Limb (tissue), 2 donors: ENCODE data around the gene FRMD4A.
A peak's percentile ranks its signal among the peaks of the same experiment; 100 is the strongest.

Experiments
- DNase-seq, 2 donors: peaks; one replicate each; pipeline ENCODE4 v3.0.0-alpha.2; 2016; ENCODE audit errors: extremely low spot score in 2 of 2

FRMD4A gene

GRCh38 chr10:14340051-14340744, 9.5 kb upstream of the FRMD4A start:
- no peak for DNase-seq

- DNase-seq: no peak
Measured at GRCh38 chr10:14336736-14337135, 6.0 kb upstream of the FRMD4A start.

- no peak for DNase-seq
Measured at GRCh38 chr10:14334771-14335170, 4.0 kb upstream of the FRMD4A start.

- DNase-seq: no peak
Measured at GRCh38 chr10:14333606-14334005, 2.9 kb upstream of the FRMD4A start.

GRCh38 chr10:14332903-14333302, 2.2 kb upstream of the FRMD4A start:
- no peak for DNase-seq

- peak in 1 of 2 donors; percentile 53 for DNase-seq
Measured at GRCh38 chr10:14329746-14330173, 964 bp downstream of the FRMD4A start.

GRCh38 chr10:14328881-14329672, 1.6 kb downstream of the FRMD4A start:
- no peak for DNase-seq

- DNase-seq: no peak
Measured at GRCh38 chr10:14327527-14327926, 3.2 kb downstream of the FRMD4A start.

- DNase-seq: no peak
Measured at GRCh38 chr10:14326581-14326980, 4.1 kb downstream of the FRMD4A start.

- no peak for DNase-seq
Measured at GRCh38 chr10:14325325-14325955, 5.3 kb downstream of the FRMD4A start.

- DNase-seq: peak in 1 of 2 donors; percentile 11
Measured at GRCh38 chr10:14322526-14323188, 8.1 kb downstream of the FRMD4A start.

- no peak for DNase-seq
Measured at GRCh38 chr10:14318007-14318406, 12.7 kb downstream of the FRMD4A start.

GRCh38 chr10:14312014-14312413, 18.7 kb downstream of the FRMD4A start:
- DNase-seq: no peak

GRCh38 chr10:14311206-14311957, 19.3 kb downstream of the FRMD4A start:
- DNase-seq: no peak

GRCh38 chr10:14309593-14309992, 21.1 kb downstream of the FRMD4A start:
- DNase-seq: no peak

- DNase-seq: no peak
Measured at GRCh38 chr10:14306190-14306589, 24.5 kb downstream of the FRMD4A start.

GRCh38 chr10:14304046-14304445, 26.7 kb downstream of the FRMD4A start:
- no peak for DNase-seq

GRCh38 chr10:14302035-14302434, 28.7 kb downstream of the FRMD4A start:
- no peak for DNase-seq

GRCh38 chr10:14299556-14299955, 31.2 kb downstream of the FRMD4A start:
- DNase-seq: no peak

- DNase-seq: no peak
Measured at GRCh38 chr10:14296065-14296709, 34.5 kb downstream of the FRMD4A start.
